ENCODE measurements around the gene RAD51B.

RAD51B gene

GRCh38 chr14:67835596-67835995 lies 16.0 kb downstream of the RAD51B start:
- DNase-seq (ENCODE audit: low read depth in 2 of 2), result no peak

- peak in 1 of 2 donors; percentile 26 for DNase-seq (ENCODE audit: low read depth in 2 of 2)
Measured at GRCh38 chr14:67837011-67837624, 17.5 kb downstream of the RAD51B start.

- no peak for DNase-seq (ENCODE audit: low read depth in 2 of 2)
Measured at GRCh38 chr14:67846029-67846610, 26.5 kb downstream of the RAD51B start.

GRCh38 chr14:67850066-67850830 lies 30.7 kb downstream of the RAD51B start:
- no peak for DNase-seq (ENCODE audit: low read depth in 2 of 2)

GRCh38 chr14:67851785-67852410 lies 32.3 kb downstream of the RAD51B start:
- no peak for DNase-seq (ENCODE audit: low read depth in 2 of 2)

- no peak for DNase-seq (ENCODE audit: low read depth in 2 of 2)
Measured at GRCh38 chr14:67852926-67853604, 33.5 kb downstream of the RAD51B start.

- no peak for DNase-seq (ENCODE audit: low read depth in 2 of 2)
Measured at GRCh38 chr14:67853715-67854114, 34.1 kb downstream of the RAD51B start.

GRCh38 chr14:67856827-67857226 lies 37.2 kb downstream of the RAD51B start:
- no peak for DNase-seq (ENCODE audit: low read depth in 2 of 2)

GRCh38 chr14:67857778-67858350 lies 38.3 kb downstream of the RAD51B start:
- no peak for DNase-seq (ENCODE audit: low read depth in 2 of 2)

GRCh38 chr14:67859169-67859749 lies 39.7 kb downstream of the RAD51B start:
- no peak for DNase-seq (ENCODE audit: low read depth in 2 of 2)

- no peak for DNase-seq (ENCODE audit: low read depth in 2 of 2)
Measured at GRCh38 chr14:67863223-67863622, 43.6 kb downstream of the RAD51B start.

GRCh38 chr14:67875175-67876006 lies 55.8 kb downstream of the RAD51B start:
- no peak for DNase-seq (ENCODE audit: low read depth in 2 of 2)

- no peak for DNase-seq (ENCODE audit: low read depth in 2 of 2)
Measured at GRCh38 chr14:67879026-67879425, 59.4 kb downstream of the RAD51B start.

- no peak for DNase-seq (ENCODE audit: low read depth in 2 of 2)
Measured at GRCh38 chr14:67881225-67881624, 61.6 kb downstream of the RAD51B start.

GRCh38 chr14:67882986-67883555 lies 63.5 kb downstream of the RAD51B start:
- DNase-seq (ENCODE audit: low read depth in 2 of 2), result no peak

- no peak for DNase-seq (ENCODE audit: low read depth in 2 of 2)
Measured at GRCh38 chr14:67883717-67884116, 64.1 kb downstream of the RAD51B start.

- DNase-seq (ENCODE audit: low read depth in 2 of 2), result no peak
Measured at GRCh38 chr14:67886191-67886590, 66.6 kb downstream of the RAD51B start.

- DNase-seq (ENCODE audit: low read depth in 2 of 2), result no peak
Measured at GRCh38 chr14:67887478-67887877, 67.9 kb downstream of the RAD51B start.

GRCh38 chr14:67889455-67889854 lies 69.9 kb downstream of the RAD51B start:
- no peak for DNase-seq (ENCODE audit: low read depth in 2 of 2)

GRCh38 chr14:67892466-67893100 lies 73.0 kb downstream of the RAD51B start:
- DNase-seq (ENCODE audit: low read depth in 2 of 2), result no peak
